Smooth muscle cell of bladder (primary cell): ENCODE data around the gene CLEC18C. TPM values are rescaled to one million over a fixed set of nuclear protein-coding genes. Genes with fewer than 3 reads are reported as not detected.

ENCODE experiments used
- total RNA-seq: library from RNA; depleted of rRNA; stranded (reverse); fragments of >200 nt; gene quantifications from 2 replicates; pipeline ENCODE4 v1.2.3, GENCODE V29; 2014

The CLEC18C gene
- under 0.01 and 0.09 TPM in 2 replicates for total RNA-seq

GRCh38 chr16:70173212-70173837 lies at the start of gene CLEC18C:
Gene CLEC18C, plus strand, starts transcription at chr16:70173787. Its CDS starts 492 bp downstream, at chr16:70174279.

Other genes starting within 250 kb of the CLEC18C start
- 0.37 TPM in 1 of 2 replicates, not detected in the other for gene CLEC18A, start 222.5 kb upstream of the CLEC18C start, total RNA-seq
- gene PDPR, start 59.5 kb upstream of the CLEC18C start, total RNA-seq: 11.5 and 17.7 TPM in 2 replicates
- gene EXOSC6, start 78.2 kb downstream of the CLEC18C start, total RNA-seq: 23.3 and 24.0 TPM in 2 replicates
- 230 and 231 TPM in 2 replicates for gene AARS1, start 115.7 kb downstream of the CLEC18C start, total RNA-seq
- gene DDX19B, start 125.4 kb downstream of the CLEC18C start, total RNA-seq: 19.5 and 30.9 TPM in 2 replicates
- 38.1 and 46.9 TPM in 2 replicates for gene DDX19A, start 173.1 kb downstream of the CLEC18C start, total RNA-seq